Body of pancreas (tissue), 4 donors: ENCODE data around the gene RNF157.

Source experiments
- CTCF ChIP-seq, 7 experiments: fragments of 450-650 bp in 4 of 7; fragments of 200-600 bp in 3 of 7; sonication (generic) in 3 of 7; IDR thresholded peaks; one replicate each; pipeline ENCODE4 v1.5.1; 2016 to 2019; ENCODE audit warnings: antibody characterized with exemption in 7 of 7
- POLR2A ChIP-seq, 3 donors: fragments of 450-650 bp; IDR thresholded peaks; one replicate each; pipeline ENCODE4 v1.6.1; 2016; ENCODE audit warnings: antibody characterized with exemption in 3 of 3, mild to moderate bottlenecking in 2 of 3

- TF ChIP-seq CTCF (IDR thresholded peaks at IDR 0.05) (no peak), POLR2A (IDR thresholded peaks at IDR 0.05) (no peak)
These were observed 20.4 kb upstream of the RNF157 start for GRCh38 chr17:76260669-76261068.
